Measurements from ENCODE around the gene ITIH4. TPM values are rescaled to one million over a fixed set of nuclear protein-coding genes. Genes with fewer than 3 reads are reported as not detected.
A peak's percentile ranks its signal among the peaks of the same experiment; 100 is the strongest.

ITIH4 gene
- total RNA-seq, 1 donor from 2014 or later, result 2.8 TPM

DNA sequence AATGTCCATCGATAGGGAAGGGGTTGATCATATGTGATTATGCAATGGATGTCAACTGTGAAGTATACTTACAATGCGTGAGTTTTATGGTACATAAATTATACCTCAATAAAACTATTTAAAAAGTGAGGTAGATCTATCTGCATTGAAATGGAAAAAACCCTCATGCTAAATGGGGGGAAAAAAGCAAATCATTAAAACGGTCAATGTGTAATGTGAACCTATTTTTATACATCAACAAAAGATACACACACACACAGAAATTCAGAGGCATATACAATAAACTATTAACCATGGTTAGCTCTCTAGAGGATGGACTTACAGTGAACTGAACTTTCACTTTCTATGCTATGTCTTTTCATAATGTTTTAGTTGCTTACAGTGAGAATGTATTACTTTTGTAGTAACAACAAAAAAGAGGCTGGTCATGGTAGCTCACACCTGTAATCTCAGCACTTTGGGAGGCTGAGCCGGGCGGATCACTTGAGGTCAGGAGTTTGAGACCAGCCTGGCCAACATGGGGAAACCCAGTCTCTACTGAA is 43.8 kb upstream of the ITIH4 start:
- Mint-ChIP-seq H3K4me3 (ENCODE audit: unreplicated experiment) (no peak overlapping the region), H3K4me1 (ENCODE audit: low read depth, unreplicated experiment) (peaks cover 6% of the 10 kb centered on the region), H3K27me3 (ENCODE audit: low read depth, unreplicated experiment) (no peaks in the 10 kb centered on the region), H3K36me3 (ENCODE audit: low read depth, unreplicated experiment) (peaks cover 8% of the 10 kb centered on the region), H3K9me3 (ENCODE audit: unreplicated experiment) (no peaks in the 10 kb centered on the region), H3K27ac (ENCODE audit: unreplicated experiment) (no peak overlapping the region)
- Histone ChIP-seq H3K27ac (ENCODE audit: low read depth, low read length) (no peak overlapping the region), H3K4me3 (ENCODE audit: insufficient read depth, low read depth, low read length) (no peak overlapping the region), H3K36me3 (ENCODE audit: insufficient read depth, low read length) (no peaks in the 10 kb centered on the region), H4K20me1 (ENCODE audit: insufficient read depth, low read length) (peaks cover 46% of the 10 kb centered on the region), H3K4me2 (ENCODE audit: low read length) (no peak overlapping the region), H3K4me1 (ENCODE audit: insufficient read depth, low read length) (no peaks in the 10 kb centered on the region), H3K79me2 (ENCODE audit: insufficient read depth, low read length) (peaks cover 10% of the 10 kb centered on the region), H3K9me3 (ENCODE audit: insufficient read depth, low read depth, low read length) (no peaks in the 10 kb centered on the region), H3K27me3 (ENCODE audit: insufficient read depth, low read length) (no peaks in the 10 kb centered on the region), H3K9ac (ENCODE audit: low read length) (no peak overlapping the region), H2AFZ (ENCODE audit: low read depth, low read length) (no peak overlapping the region)
- no peak for DNase-seq (ENCODE audit: low read depth)
- no peak for FAIRE-seq
- TF ChIP-seq EZH2 (IDR thresholded peaks at IDR 0.05; ENCODE audit: insufficient read depth, low read length), result no peak
- TF ChIP-seq, protein P1, sequence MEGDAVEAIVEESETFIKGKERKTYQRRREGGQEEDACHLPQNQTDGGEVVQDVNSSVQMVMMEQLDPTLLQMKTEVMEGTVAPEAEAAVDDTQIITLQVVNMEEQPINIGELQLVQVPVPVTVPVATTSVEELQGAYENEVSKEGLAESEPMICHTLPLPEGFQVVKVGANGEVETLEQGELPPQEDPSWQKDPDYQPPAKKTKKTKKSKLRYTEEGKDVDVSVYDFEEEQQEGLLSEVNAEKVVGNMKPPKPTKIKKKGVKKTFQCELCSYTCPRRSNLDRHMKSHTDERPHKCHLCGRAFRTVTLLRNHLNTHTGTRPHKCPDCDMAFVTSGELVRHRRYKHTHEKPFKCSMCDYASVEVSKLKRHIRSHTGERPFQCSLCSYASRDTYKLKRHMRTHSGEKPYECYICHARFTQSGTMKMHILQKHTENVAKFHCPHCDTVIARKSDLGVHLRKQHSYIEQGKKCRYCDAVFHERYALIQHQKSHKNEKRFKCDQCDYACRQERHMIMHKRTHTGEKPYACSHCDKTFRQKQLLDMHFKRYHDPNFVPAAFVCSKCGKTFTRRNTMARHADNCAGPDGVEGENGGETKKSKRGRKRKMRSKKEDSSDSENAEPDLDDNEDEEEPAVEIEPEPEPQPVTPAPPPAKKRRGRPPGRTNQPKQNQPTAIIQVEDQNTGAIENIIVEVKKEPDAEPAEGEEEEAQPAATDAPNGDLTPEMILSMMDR (IDR thresholded peaks at IDR 0.05; ENCODE audit: insufficient read depth, low read depth, low read length), result no peak

DNA sequence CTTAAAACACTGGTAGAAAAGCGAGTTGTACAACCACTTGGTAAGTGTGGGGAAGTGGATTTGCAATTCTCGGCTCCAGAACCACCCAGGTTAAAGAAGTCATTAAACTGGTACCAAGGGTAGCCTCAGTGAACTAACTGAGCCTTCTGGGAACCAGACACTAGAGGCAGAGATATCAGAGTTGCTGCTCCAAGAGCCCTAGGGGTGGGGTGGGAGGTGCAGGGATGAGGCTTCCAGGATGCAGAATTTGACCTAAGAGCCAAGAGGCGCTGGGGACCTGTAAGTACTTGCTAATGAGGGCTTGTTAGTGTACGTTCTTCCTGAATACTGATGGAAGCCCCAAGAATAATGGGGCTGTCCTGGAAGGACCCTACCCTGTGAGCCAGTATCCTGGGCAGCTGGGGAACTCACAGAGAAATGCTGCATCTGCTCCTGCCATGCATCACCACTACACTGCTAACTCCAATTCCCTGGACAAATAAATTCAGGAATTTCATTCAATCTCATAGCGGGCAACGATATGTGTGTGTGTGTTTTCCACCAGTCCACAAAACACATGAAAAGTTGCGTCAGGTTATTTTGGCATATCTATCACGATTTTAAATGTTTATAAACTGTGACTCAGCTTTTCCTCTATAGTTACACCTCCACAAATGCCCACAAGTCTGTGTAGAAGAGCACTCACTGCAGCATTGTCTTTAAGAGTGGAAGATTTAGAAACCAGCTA is 43.1 kb upstream of the ITIH4 start:
- H3K27me3 Mint-ChIP-seq (ENCODE audit: low read depth, unreplicated experiment), result no peaks in the 10 kb centered on the region
- Histone ChIP-seq H3K79me2 (ENCODE audit: insufficient read depth, low read length) (peaks cover 10% of the 10 kb centered on the region), H3K9me3 (ENCODE audit: insufficient read depth, low read depth, low read length) (no peaks in the 10 kb centered on the region), H2AFZ (ENCODE audit: low read depth, low read length) (no peak overlapping the region), H3K4me2 (ENCODE audit: low read length) (no peak overlapping the region), H3K4me1 (ENCODE audit: insufficient read depth, low read length) (no peaks in the 10 kb centered on the region), H3K27ac (ENCODE audit: low read depth, low read length) (no peak overlapping the region), H3K27me3 (ENCODE audit: insufficient read depth, low read length) (no peaks in the 10 kb centered on the region), H4K20me1 (ENCODE audit: insufficient read depth, low read length) (peaks cover 50% of the 10 kb centered on the region), H3K36me3 (ENCODE audit: insufficient read depth, low read length) (no peaks in the 10 kb centered on the region), H3K4me3 (ENCODE audit: insufficient read depth, low read depth, low read length) (no peak overlapping the region), H3K9ac (ENCODE audit: low read length) (no peak overlapping the region)
- TF ChIP-seq, protein P1 (IDR thresholded peaks at IDR 0.05; ENCODE audit: insufficient read depth, low read depth, low read length), result no peak
- TF ChIP-seq EZH2 (IDR thresholded peaks at IDR 0.05; ENCODE audit: insufficient read depth, low read length), result no peak
- H3K36me3 Mint-ChIP-seq (ENCODE audit: low read depth, unreplicated experiment), result peaks cover 8% of the 10 kb centered on the region
- H3K9me3 Mint-ChIP-seq (ENCODE audit: unreplicated experiment), result peaks cover 3% of the 10 kb centered on the region
- H3K4me3 Mint-ChIP-seq (ENCODE audit: unreplicated experiment), result no peak overlapping the region
- DNase-seq (ENCODE audit: low read depth), result peak; percentile 87
- no peak overlapping the region for H3K27ac Mint-ChIP-seq (ENCODE audit: unreplicated experiment)
- FAIRE-seq, result no peak
- H3K4me1 Mint-ChIP-seq (ENCODE audit: low read depth, unreplicated experiment), result peaks cover 6% of the 10 kb centered on the region

DNA sequence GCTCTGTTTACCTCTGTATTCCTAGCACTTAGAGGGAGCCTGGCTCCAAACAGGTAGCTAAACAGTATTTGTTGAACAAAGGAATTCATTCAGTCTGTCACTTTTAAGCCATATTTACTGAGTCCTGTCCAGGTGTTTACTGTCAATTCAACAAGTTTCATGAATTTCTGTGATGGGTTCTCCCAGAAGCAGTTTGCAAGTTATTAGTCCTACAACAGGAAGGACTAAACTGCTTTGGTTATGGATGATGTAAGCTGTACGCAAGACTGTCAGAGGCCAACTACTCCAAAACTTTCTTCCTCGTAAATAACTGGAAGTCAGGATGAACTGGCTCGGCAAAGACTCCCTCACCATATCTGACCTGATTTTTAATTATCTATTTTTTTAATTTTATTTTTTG is 41.8 kb upstream of the ITIH4 start:
- DNase-seq (ENCODE audit: low read depth), result no peak
- H3K4me1 Mint-ChIP-seq (ENCODE audit: low read depth, unreplicated experiment), result peaks cover 6% of the 10 kb centered on the region
- FAIRE-seq, result no peak
- Histone ChIP-seq H2AFZ (ENCODE audit: low read depth, low read length) (no peak overlapping the region), H3K36me3 (ENCODE audit: insufficient read depth, low read length) (no peaks in the 10 kb centered on the region), H4K20me1 (ENCODE audit: insufficient read depth, low read length) (peaks cover 46% of the 10 kb centered on the region), H3K79me2 (ENCODE audit: insufficient read depth, low read length) (peaks cover 5% of the 10 kb centered on the region), H3K27ac (ENCODE audit: low read depth, low read length) (no peak overlapping the region), H3K9me3 (ENCODE audit: insufficient read depth, low read depth, low read length) (no peaks in the 10 kb centered on the region), H3K4me2 (ENCODE audit: low read length) (no peak overlapping the region), H3K9ac (ENCODE audit: low read length) (no peak overlapping the region), H3K4me1 (ENCODE audit: insufficient read depth, low read length) (no peaks in the 10 kb centered on the region), H3K4me3 (ENCODE audit: insufficient read depth, low read depth, low read length) (no peak overlapping the region), H3K27me3 (ENCODE audit: insufficient read depth, low read length) (no peaks in the 10 kb centered on the region)
- peaks cover 3% of the 10 kb centered on the region for H3K36me3 Mint-ChIP-seq (ENCODE audit: low read depth, unreplicated experiment)
- no peak overlapping the region for H3K4me3 Mint-ChIP-seq (ENCODE audit: unreplicated experiment)
- H3K9me3 Mint-ChIP-seq (ENCODE audit: unreplicated experiment), result peaks cover 3% of the 10 kb centered on the region
- TF ChIP-seq EZH2 (IDR thresholded peaks at IDR 0.05; ENCODE audit: insufficient read depth, low read length), result no peak
- TF ChIP-seq, protein P1 (IDR thresholded peaks at IDR 0.05; ENCODE audit: insufficient read depth, low read depth, low read length), result no peak
- H3K27me3 Mint-ChIP-seq (ENCODE audit: low read depth, unreplicated experiment), result no peaks in the 10 kb centered on the region
- no peak overlapping the region for H3K27ac Mint-ChIP-seq (ENCODE audit: unreplicated experiment)

Data from astrocyte (in vitro differentiated cells and primary cell).